Left lung (tissue), 10 donors: Measurements from ENCODE around the gene RP9. TPM values are rescaled to one million over a fixed set of nuclear protein-coding genes. Genes with fewer than 3 reads are reported as not detected.
A peak's percentile ranks its signal among the peaks of the same experiment; 100 is the strongest.

Experiments used
- ATAC-seq: fragments of 200-7000 bp; cut with Tn5 transposase; one replicate; pipeline ENCODE4 v1.9.1; 2020; ENCODE audit warnings: moderate library complexity
- DNase-seq, 4 donors: peaks; one replicate each; pipeline ENCODE4 v3.0.0-alpha.2; 2013 to 2020
- H3K27ac ChIP-seq, 2 donors: fragments of 200-600 bp; sonication (generic) in 1 of 2; one replicate each; pipeline versions ENCODE4 v1.5.0 to v1.8.0; 2020 to 2021
- H3K27me3 ChIP-seq, 2 donors: fragments of 200-600 bp; sonication (generic) in 1 of 2; one replicate each; pipeline versions ENCODE4 v1.5.0 to v1.8.0; 2020 to 2021
- H3K36me3 ChIP-seq, 2 donors: fragments of 200-600 bp; sonication (generic) in 1 of 2; one replicate each; pipeline versions ENCODE4 v1.5.0 to v1.8.0; 2020 to 2021
- H3K4me1 ChIP-seq, 2 donors: fragments of 200-600 bp; one replicate each; pipeline ENCODE4 v1.8.0; 2021
- H3K4me3 ChIP-seq, 2 donors: fragments of 200-600 bp; sonication (generic) in 1 of 2; one replicate each; pipeline versions ENCODE4 v1.5.0 to v1.8.0; 2020 to 2021; ENCODE audit warnings: mild to moderate bottlenecking in 1 of 2
- H3K9me3 ChIP-seq, 2 donors: fragments of 200-600 bp; sonication (generic) in 1 of 2; one replicate each; pipeline versions ENCODE4 v1.5.0 to v1.8.0; 2020 to 2021
- CTCF ChIP-seq, 2 donors: fragments of 200-600 bp; sonication (generic) in 1 of 2; IDR thresholded peaks; one replicate each; pipeline versions ENCODE4 v1.5.0 to v1.8.0; 2021; ENCODE audit warnings: antibody characterized with exemption in 2 of 2
- intact Hi-C, 2 donors: fragments of 100-400 bp; cut with DNase I; formaldehyde crosslinking; loops; one replicate each; pipeline versions ENCODE4 v1.11.2 to v1.14.2; 2022
- polyA plus RNA-seq, 6 donors: library from polyadenylated mRNA; unstranded; fragments of 120-200 nt; gene quantifications; one replicate each; pipeline ENCODE4 v1.2.1, GENCODE V29; 2013; ENCODE audit not compliant: insufficient read length in 6 of 6
- total RNA-seq, 2 donors: library from RNA; stranded (reverse); fragmentation: NEBNext Ultra II Directional; extraction: Animal tissue kit (Norgen Biotek cat#: 25700); gene quantifications; one replicate each; pipeline ENCODE4 v1.2.1, GENCODE V29; 2021
- donor health status: DM: no; HTN: yes; CAD: no.
- donor health status: DM: no; HTN: no; CAD: no.

The RP9 gene
- total and polyA plus RNA-seq, 8 donors = 11.3 to 44.3 (median 34.4) TPM

GRCh38 chr7:33062023-33062781, 47.0 kb downstream of the RP9 start, which contains the start of gene NT5C3A:
Gene NT5C3A (minus strand): TSS chr7:33062776. CDS start chr7:33062705, 71 bp downstream.
- H3K36me3 ChIP-seq = no peaks in the 10 kb centered on the region
- ATAC-seq = peak; percentile 44
- peaks cover 9 to 31% of the 10 kb centered on the region in 2 donors for H3K4me1 ChIP-seq
- TF ChIP-seq CTCF (IDR thresholded peaks at IDR 0.05) = no peak
- DNase-seq = peak in 3 of 4 donors; percentile 40 to 88 (median 42)
- H3K9me3 ChIP-seq = peaks cover 0 to 10% of the 10 kb centered on the region in 2 donors
- no peaks in the 10 kb centered on the region for H3K27me3 ChIP-seq
- intact Hi-C loops = no loop called here
- peak within 1 kb of the TSS; percentile 67 to 92 for H3K4me3 ChIP-seq
- H3K27ac ChIP-seq = peak within 1 kb of the TSS; percentile 95 to 96

DNA sequence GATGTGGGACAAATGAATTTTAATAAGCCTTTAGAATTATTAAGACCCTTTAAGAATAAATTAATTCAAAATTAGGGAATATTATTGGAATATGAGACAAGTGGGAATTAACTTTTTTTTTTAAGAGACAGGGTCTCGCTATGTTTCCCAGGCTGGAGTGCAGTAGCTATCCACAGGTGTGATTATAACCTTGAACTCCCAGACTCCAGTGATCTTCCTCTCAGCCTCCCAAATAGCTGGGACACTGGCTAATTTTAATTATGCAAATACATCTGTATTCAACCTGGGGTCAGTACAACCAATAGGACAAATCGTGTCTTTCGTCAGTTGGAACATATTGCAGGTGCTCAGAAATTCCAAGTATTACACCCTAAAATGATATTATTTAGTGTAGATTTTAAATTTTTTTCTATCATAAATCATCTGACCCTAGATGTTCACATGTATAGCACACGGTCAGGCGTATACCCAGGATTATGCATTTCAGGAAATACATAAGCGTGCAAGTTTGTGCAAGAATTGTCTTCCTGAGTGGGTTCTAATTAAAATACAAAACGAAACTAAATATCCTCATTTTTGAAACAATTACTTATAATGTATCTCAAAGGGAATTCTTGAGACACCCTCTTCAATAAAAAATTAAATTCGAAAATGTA, 47.8 kb downstream of the RP9 start:
- no peak for TF ChIP-seq CTCF (IDR thresholded peaks at IDR 0.05)
- intact Hi-C loops = no loop called here
- DNase-seq (no peak), ATAC-seq (no peak)
- Histone ChIP-seq H3K9me3 (peaks cover 0 to 7% of the 10 kb centered on the region in 2 donors), H3K27ac (peak overlapping the region in 1 of 2 donors; percentile 95), H3K4me3 (peak overlapping the region; percentile 67 to 92), H3K36me3 (no peaks in the 10 kb centered on the region), H3K4me1 (peaks cover 9 to 31% of the 10 kb centered on the region in 2 donors), H3K27me3 (no peaks in the 10 kb centered on the region)

DNA sequence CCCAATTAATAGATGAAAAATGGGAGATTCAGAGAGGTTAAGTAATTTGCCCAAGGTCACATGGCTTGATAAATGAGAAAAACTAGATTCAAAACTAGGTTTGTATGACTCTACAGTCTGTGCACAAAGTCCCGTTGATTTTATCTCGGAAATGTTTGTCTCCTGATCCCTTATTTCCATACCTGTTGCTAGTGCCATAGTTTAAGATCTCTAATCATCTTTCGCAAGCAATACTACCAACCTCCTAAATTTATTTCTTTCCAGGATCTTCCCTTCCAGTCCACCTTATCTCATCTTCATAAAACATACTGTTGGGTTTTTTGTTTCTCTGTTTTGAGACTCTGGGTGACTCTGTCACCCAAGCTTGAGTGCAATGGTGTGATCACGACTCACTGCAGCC, 49.6 kb downstream of the RP9 start:
- no peak for DNase-seq
- no peak overlapping the region for H3K27ac ChIP-seq
- no peak overlapping the region for H3K4me3 ChIP-seq
- intact Hi-C loops = no loop called here
- H3K4me1 ChIP-seq = peaks cover 9 to 38% of the 10 kb centered on the region in 2 donors
- no peak for ATAC-seq
- TF ChIP-seq CTCF (IDR thresholded peaks at IDR 0.05) = no peak
- no peaks in the 10 kb centered on the region for H3K27me3 ChIP-seq
- H3K9me3 ChIP-seq = no peaks in the 10 kb centered on the region
- no peaks in the 10 kb centered on the region for H3K36me3 ChIP-seq

DNA sequence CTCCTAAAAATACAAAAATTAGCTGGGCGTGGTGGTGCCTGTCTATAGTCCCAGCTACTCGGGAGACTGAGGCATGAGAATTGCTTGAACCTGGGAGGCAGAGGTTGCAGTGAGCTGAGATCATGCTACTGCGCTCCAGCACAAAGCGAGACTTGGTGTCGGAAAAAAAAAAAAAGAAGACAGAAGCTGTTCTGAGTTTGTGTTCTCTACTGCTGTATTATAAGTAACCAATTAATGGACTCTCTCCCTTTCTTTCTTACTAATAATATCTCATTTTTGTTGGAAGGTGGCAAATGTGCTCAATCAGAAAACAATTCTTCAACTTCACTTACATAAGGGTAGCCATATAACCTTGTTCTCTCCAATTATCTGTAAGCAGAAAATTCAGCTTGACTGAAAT, 54.0 kb downstream of the RP9 start:
- peak overlapping the region in 1 of 2 donors; percentile 51 for H3K27ac ChIP-seq
- intact Hi-C loops = no loop called here

More for the DNA sequence above, 54.0 kb downstream of the RP9 start:
- ATAC-seq (no peak), DNase-seq (no peak)
- Histone ChIP-seq H3K4me1 (peaks cover 7 to 49% of the 10 kb centered on the region in 2 donors), H3K4me3 (no peak overlapping the region), H3K9me3 (no peaks in the 10 kb centered on the region), H3K27me3 (no peaks in the 10 kb centered on the region), H3K36me3 (no peaks in the 10 kb centered on the region)
- TF ChIP-seq CTCF (IDR thresholded peaks at IDR 0.05) = no peak
